Gastroesophageal sphincter (tissue), 3 donors: Measurements from ENCODE around the gene SLC39A12.

Experiments
- EP300 ChIP-seq: sonication (generic); formaldehyde crosslinking; IDR thresholded peaks from one replicate; pipeline ENCODE4 v1.6.1; 2017; ENCODE audit warnings: antibody characterized with exemption, mild to moderate bottlenecking
- POLR2A ChIP-seq, 2 donors: fragments of 450-650 bp; IDR thresholded peaks; one replicate each; pipeline ENCODE4 v1.6.1; 2017; ENCODE audit warnings: antibody characterized with exemption in 2 of 2, mild to moderate bottlenecking in 2 of 2, moderate library complexity in 1 of 2
- POLR2AphosphoS5 ChIP-seq: sonication (generic); formaldehyde crosslinking; IDR thresholded peaks from one replicate; pipeline ENCODE4 v1.6.1; 2017; ENCODE audit warnings: antibody characterized with exemption
- TF ChIP-seq, protein P1 (sequence below), 4 experiments: fragments of 200-600 bp in 2 of 4; fragments of 450-650 bp in 2 of 4; sonication (generic) in 1 of 4; IDR thresholded peaks; one replicate each; pipeline ENCODE4 v1.5.1; 2017 to 2019; ENCODE audit warnings: antibody characterized with exemption in 4 of 4, mild to moderate bottlenecking in 2 of 4, moderate library complexity in 2 of 4

- TF ChIP-seq, protein P1, sequence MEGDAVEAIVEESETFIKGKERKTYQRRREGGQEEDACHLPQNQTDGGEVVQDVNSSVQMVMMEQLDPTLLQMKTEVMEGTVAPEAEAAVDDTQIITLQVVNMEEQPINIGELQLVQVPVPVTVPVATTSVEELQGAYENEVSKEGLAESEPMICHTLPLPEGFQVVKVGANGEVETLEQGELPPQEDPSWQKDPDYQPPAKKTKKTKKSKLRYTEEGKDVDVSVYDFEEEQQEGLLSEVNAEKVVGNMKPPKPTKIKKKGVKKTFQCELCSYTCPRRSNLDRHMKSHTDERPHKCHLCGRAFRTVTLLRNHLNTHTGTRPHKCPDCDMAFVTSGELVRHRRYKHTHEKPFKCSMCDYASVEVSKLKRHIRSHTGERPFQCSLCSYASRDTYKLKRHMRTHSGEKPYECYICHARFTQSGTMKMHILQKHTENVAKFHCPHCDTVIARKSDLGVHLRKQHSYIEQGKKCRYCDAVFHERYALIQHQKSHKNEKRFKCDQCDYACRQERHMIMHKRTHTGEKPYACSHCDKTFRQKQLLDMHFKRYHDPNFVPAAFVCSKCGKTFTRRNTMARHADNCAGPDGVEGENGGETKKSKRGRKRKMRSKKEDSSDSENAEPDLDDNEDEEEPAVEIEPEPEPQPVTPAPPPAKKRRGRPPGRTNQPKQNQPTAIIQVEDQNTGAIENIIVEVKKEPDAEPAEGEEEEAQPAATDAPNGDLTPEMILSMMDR (IDR thresholded peaks at IDR 0.05): no peak
- TF ChIP-seq POLR2AphosphoS5 (no peak), EP300 (no peak), POLR2A (IDR thresholded peaks at IDR 0.05) (no peak)
Measured at GRCh38 chr10:17914169-17915045, 37.3 kb upstream of the SLC39A12 start.
